Neutrophil (primary cell): ENCODE measurements around the gene ATF7IP.

Experiments used
- H3K27ac ChIP-seq: fragments of 200-600 bp; sonication (generic); 2 replicates; pipeline ENCODE4 v1.5.1; 2016; ENCODE audit warnings: mild to moderate bottlenecking, moderate library complexity
- H3K27me3 ChIP-seq: fragments of 200-600 bp; sonication (generic); 2 replicates; pipeline ENCODE4 v1.6.0; 2016; ENCODE audit warnings: mild to moderate bottlenecking
- H3K36me3 ChIP-seq: fragments of 200-600 bp; sonication (generic); 2 replicates; pipeline ENCODE4 v1.5.1; 2017
- H3K4me1 ChIP-seq, 2 experiments: fragments of 200-600 bp in 1 of 2; sonication (generic) in 1 of 2; 1 replicate in 1 of 2; 2 replicates in 1 of 2; pipeline versions ENCODE4 v1.5.1 to v1.6.1; 2013 to 2016; ENCODE audit warnings: low read depth in 1 of 2, low read length in 1 of 2, mild to moderate bottlenecking in 1 of 2, moderate library complexity in 1 of 2; ENCODE audit not compliant: control insufficient read depth in 1 of 2, insufficient read depth in 1 of 2
- H3K4me3 ChIP-seq, 2 experiments: fragments of 200-600 bp in 1 of 2; sonication (generic) in 1 of 2; 1 replicate in 1 of 2; 2 replicates in 1 of 2; pipeline ENCODE4 v1.5.1; 2013 to 2016; ENCODE audit warnings: low read depth in 1 of 2, low read length in 1 of 2, mild to moderate bottlenecking in 1 of 2, moderate library complexity in 1 of 2
- H3K9me3 ChIP-seq: fragments of 200-600 bp; sonication (generic); 2 replicates; pipeline ENCODE4 v1.5.1; 2016
- CTCF ChIP-seq: fragments of 200-600 bp; sonication (generic); IDR thresholded peaks from 2 replicates; pipeline ENCODE4 v1.5.1; 2016; ENCODE audit warnings: antibody characterized with exemption

Gene ATF7IP

GRCh38 chr12:14442221-14442881 is 76.9 kb downstream of the ATF7IP start:
- Histone ChIP-seq H3K9me3 (no peaks in the 10 kb centered on the region), H3K27ac (peak overlapping the region; percentile 67), H3K27me3 (no peaks in the 10 kb centered on the region), H3K4me1 (peaks cover 29 to 33% of the 10 kb centered on the region in 2 experiments), H3K36me3 (peaks cover 49% of the 10 kb centered on the region), H3K4me3 (no peak overlapping the region)
- no peak for TF ChIP-seq CTCF

GRCh38 chr12:14443531-14443930 is 78.0 kb downstream of the ATF7IP start:
- H3K4me1 ChIP-seq, result peaks cover 35 to 39% of the 10 kb centered on the region in 2 experiments
- H3K27ac ChIP-seq, result peak overlapping the region; percentile 67
- no peak overlapping the region for H3K4me3 ChIP-seq
- peaks cover 48% of the 10 kb centered on the region for H3K36me3 ChIP-seq
- H3K27me3 ChIP-seq, result no peaks in the 10 kb centered on the region
- TF ChIP-seq CTCF, result no peak
- no peaks in the 10 kb centered on the region for H3K9me3 ChIP-seq

GRCh38 chr12:14450479-14450878 is 85.0 kb downstream of the ATF7IP start:
- H3K4me1 ChIP-seq, result peaks cover 35 to 46% of the 10 kb centered on the region in 2 experiments
- no peak overlapping the region for H3K4me3 ChIP-seq
- no peak overlapping the region for H3K27ac ChIP-seq
- H3K27me3 ChIP-seq, result no peaks in the 10 kb centered on the region
- no peak for TF ChIP-seq CTCF
- no peaks in the 10 kb centered on the region for H3K9me3 ChIP-seq
- H3K36me3 ChIP-seq, result peaks cover 27% of the 10 kb centered on the region

- Histone ChIP-seq H3K27me3 (no peaks in the 10 kb centered on the region), H3K27ac (peak overlapping the region; percentile 31), H3K4me3 (no peak overlapping the region), H3K36me3 (peaks cover 31% of the 10 kb centered on the region), H3K9me3 (no peaks in the 10 kb centered on the region), H3K4me1 (peaks cover 30 to 46% of the 10 kb centered on the region in 2 experiments)
- no peak for TF ChIP-seq CTCF
Measured at GRCh38 chr12:14452336-14452735, 86.9 kb downstream of the ATF7IP start.

GRCh38 chr12:14452865-14453264 is 87.4 kb downstream of the ATF7IP start:
- Histone ChIP-seq H3K4me3 (no peak overlapping the region), H3K27me3 (no peaks in the 10 kb centered on the region), H3K27ac (peak overlapping the region; percentile 31), H3K4me1 (peaks cover 30 to 46% of the 10 kb centered on the region in 2 experiments), H3K9me3 (no peaks in the 10 kb centered on the region), H3K36me3 (peaks cover 35% of the 10 kb centered on the region)
- no peak for TF ChIP-seq CTCF
